Neural crest cell (in vitro differentiated cells): ENCODE measurements around the gene TSHZ2. TPM values are rescaled to one million over a fixed set of nuclear protein-coding genes. Genes with fewer than 3 reads are reported as not detected.
"Not testable (repeated sequence)": the region's sequence is repeated elsewhere in the genome, so short reads cannot be mapped to it uniquely, and the experiment has no call there.

Experiments used
- DNase-seq: peaks from one replicate; pipeline ENCODE4 v3.0.0; 2021; ENCODE audit warnings: low read depth, mixed read lengths, low spot score
- H3K27ac Mint-ChIP-seq: one replicate; pipeline ENCODE4 v1.8.0; 2021; ENCODE audit warnings: mild to moderate bottlenecking, mixed read lengths; ENCODE audit not compliant: unreplicated experiment
- H3K27me3 Mint-ChIP-seq: 2 replicates; pipeline ENCODE4 v1.8.0; 2021; ENCODE audit warnings: low read depth, mild to moderate bottlenecking, mixed read lengths
- H3K36me3 Mint-ChIP-seq: 2 replicates; pipeline ENCODE4 v1.8.0; 2021; ENCODE audit warnings: low read depth, mild to moderate bottlenecking, mixed read lengths
- H3K4me1 Mint-ChIP-seq: 2 replicates; pipeline ENCODE4 v1.8.0; 2021; ENCODE audit warnings: mixed read lengths
- H3K4me3 Mint-ChIP-seq: one replicate; pipeline ENCODE4 v1.8.0; 2021; ENCODE audit warnings: mild to moderate bottlenecking, mixed read lengths
- H3K9me3 Mint-ChIP-seq: 2 replicates; pipeline ENCODE4 v1.8.0; 2021; ENCODE audit warnings: mixed read lengths
- CTCF ChIP-seq: fragments of 200-600 bp; sonication (generic); conservative IDR thresholded peaks from 2 replicates; pipeline ENCODE4 v1.5.0; 2021; ENCODE audit warnings: antibody characterized with exemption, mild to moderate bottlenecking
- total RNA-seq: library from RNA; stranded (reverse); gene quantifications from 2 replicates; pipeline ENCODE4 v1.2.1, GENCODE V29; 2021

TSHZ2 gene
- total RNA-seq, 1 donor from 2014 or later: 6.4 TPM

GRCh38 chr20:53426766-53427312, 454.7 kb downstream of the TSHZ2 start:
- no peak for DNase-seq
- no peaks in the 10 kb centered on the region for H3K27me3 Mint-ChIP-seq
- TF ChIP-seq CTCF: no peak
- H3K27ac Mint-ChIP-seq: no peak overlapping the region
- no peak overlapping the region for H3K4me3 Mint-ChIP-seq
- peaks cover 2% of the 10 kb centered on the region for H3K9me3 Mint-ChIP-seq
- H3K36me3 Mint-ChIP-seq: peaks cover 2% of the 10 kb centered on the region
- peaks cover 18% of the 10 kb centered on the region for H3K4me1 Mint-ChIP-seq

- Mint-ChIP-seq H3K36me3 (peaks cover 2% of the 10 kb centered on the region), H3K27ac (no peak overlapping the region), H3K27me3 (no peaks in the 10 kb centered on the region), H3K9me3 (peaks cover 2% of the 10 kb centered on the region), H3K4me1 (peaks cover 18% of the 10 kb centered on the region), H3K4me3 (no peak overlapping the region)
- DNase-seq: no peak
- TF ChIP-seq CTCF: no peak
These were observed 455.8 kb downstream of the TSHZ2 start for GRCh38 chr20:53427951-53428350.

- Mint-ChIP-seq H3K9me3 (peaks cover 2% of the 10 kb centered on the region), H3K4me3 (no peak overlapping the region)
- no peak for TF ChIP-seq CTCF
These were observed 456.4 kb downstream of the TSHZ2 start for GRCh38 chr20:53428588-53428987.

GRCh38 chr20:53428996-53429395, 456.8 kb downstream of the TSHZ2 start:
- Mint-ChIP-seq H3K4me3 (no peak overlapping the region), H3K27me3 (no peaks in the 10 kb centered on the region), H3K4me1 (peaks cover 18% of the 10 kb centered on the region), H3K36me3 (peaks cover 2% of the 10 kb centered on the region), H3K27ac (no peak overlapping the region), H3K9me3 (peaks cover 2% of the 10 kb centered on the region)
- TF ChIP-seq CTCF: no peak
- no peak for DNase-seq

More at GRCh38 chr20:53428588-53428987, 456.4 kb downstream of the TSHZ2 start:
- peaks cover 2% of the 10 kb centered on the region for H3K36me3 Mint-ChIP-seq
- H3K4me1 Mint-ChIP-seq: peaks cover 18% of the 10 kb centered on the region
- H3K27me3 Mint-ChIP-seq: no peaks in the 10 kb centered on the region
- DNase-seq: no peak
- no peak overlapping the region for H3K27ac Mint-ChIP-seq

- Mint-ChIP-seq H3K4me3 (no peak overlapping the region), H3K27me3 (no peaks in the 10 kb centered on the region), H3K36me3 (no peaks in the 10 kb centered on the region), H3K4me1 (no peaks in the 10 kb centered on the region), H3K9me3 (no peaks in the 10 kb centered on the region), H3K27ac (peak overlapping the region; percentile 28)
- no peak for DNase-seq
- TF ChIP-seq CTCF: no peak
These were observed 462.5 kb downstream of the TSHZ2 start for GRCh38 chr20:53434662-53435061.

GRCh38 chr20:53436927-53437326, 464.8 kb downstream of the TSHZ2 start:
- not testable (repeated sequence) for H3K9me3 Mint-ChIP-seq, H3K4me3 Mint-ChIP-seq, H3K4me1 Mint-ChIP-seq, H3K27ac Mint-ChIP-seq, H3K27me3 Mint-ChIP-seq, DNase-seq, H3K36me3 Mint-ChIP-seq
